IPS-20b (cell line): Measurements from ENCODE around the gene PARVB.

ENCODE experiments used
- H3K27ac ChIP-seq: one replicate; pipeline ENCODE4 v1.5.1; 2013; ENCODE audit warnings: low read length
- H3K27me3 ChIP-seq: 2 replicates; pipeline ENCODE4 v1.6.1; 2013; ENCODE audit warnings: mild to moderate bottlenecking, low read length, inconsistent platforms; ENCODE audit not compliant: insufficient read depth
- H3K36me3 ChIP-seq: 2 replicates; pipeline ENCODE4 v1.6.1; 2013; ENCODE audit warnings: low read depth, mild to moderate bottlenecking, inconsistent platforms, low read length, moderate library complexity; ENCODE audit not compliant: insufficient read depth
- H3K4me1 ChIP-seq: 2 replicates; pipeline ENCODE4 v1.6.1; 2013; ENCODE audit warnings: mild to moderate bottlenecking, control low read depth, inconsistent platforms, low read length, moderate library complexity; ENCODE audit not compliant: insufficient read depth
- H3K4me3 ChIP-seq: 2 replicates; pipeline ENCODE4 v1.5.1; 2013; ENCODE audit warnings: mild to moderate bottlenecking, low read length, inconsistent platforms
- H3K9ac ChIP-seq: 2 replicates; pipeline ENCODE4 v1.6.1; 2013; ENCODE audit warnings: low read depth, mild to moderate bottlenecking, inconsistent platforms, low read length, moderate library complexity
- H3K9me3 ChIP-seq: 2 replicates; pipeline ENCODE4 v1.6.1; 2013; ENCODE audit warnings: mild to moderate bottlenecking, low read depth, low read length, inconsistent platforms; ENCODE audit not compliant: insufficient read depth

The PARVB gene

DNA sequence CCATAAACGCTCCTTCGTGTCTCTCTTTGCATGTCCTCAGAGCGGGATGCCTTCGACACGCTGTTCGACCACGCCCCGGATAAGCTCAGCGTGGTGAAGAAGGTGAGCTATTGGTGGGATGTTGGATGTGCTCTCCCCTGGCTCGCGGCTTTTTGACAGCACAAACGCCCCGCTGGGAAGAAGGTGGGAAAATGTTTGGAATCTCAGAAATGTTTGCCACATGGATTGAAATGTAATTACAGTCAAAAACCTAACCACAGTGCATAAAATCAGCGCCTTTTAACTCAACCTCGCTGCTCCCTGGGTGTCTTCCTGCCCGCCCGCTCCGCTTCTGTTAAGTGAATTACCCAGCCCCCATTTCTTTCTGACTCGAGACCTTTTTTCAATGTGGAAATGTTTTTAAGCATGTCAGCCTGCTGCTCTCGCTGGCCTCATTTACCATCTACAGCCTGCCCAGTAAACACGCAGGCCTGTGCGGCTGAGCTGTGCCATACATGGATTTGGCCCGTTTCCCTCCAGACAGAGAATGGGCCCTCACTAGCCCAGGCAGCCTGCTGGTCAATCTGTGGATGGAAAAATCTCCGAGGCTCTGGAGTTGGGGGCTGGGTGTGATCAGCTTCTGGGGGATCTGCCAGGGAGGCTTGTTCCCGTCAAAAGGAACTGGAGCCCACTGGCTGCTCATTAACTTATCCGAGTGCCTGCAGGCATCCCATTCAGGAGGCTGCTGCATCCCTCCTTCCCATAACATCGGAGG lies 123.9 kb downstream of the PARVB start:
- H3K27ac ChIP-seq, result peak overlapping the region; percentile 80
- no peaks in the 10 kb centered on the region for H3K9me3 ChIP-seq
- peak overlapping the region; percentile 79 for H3K9ac ChIP-seq
- H3K27me3 ChIP-seq, result 0 out of 2 replicates have a peak, but pooled peaks cover 8% of the 10 kb centered on the region
- H3K4me3 ChIP-seq, result peak overlapping the region; percentile 53; the same call in 1 of the 2 replicates
- no peaks in the 10 kb centered on the region for H3K36me3 ChIP-seq
- peaks cover 32% of the 10 kb centered on the region for H3K4me1 ChIP-seq

DNA sequence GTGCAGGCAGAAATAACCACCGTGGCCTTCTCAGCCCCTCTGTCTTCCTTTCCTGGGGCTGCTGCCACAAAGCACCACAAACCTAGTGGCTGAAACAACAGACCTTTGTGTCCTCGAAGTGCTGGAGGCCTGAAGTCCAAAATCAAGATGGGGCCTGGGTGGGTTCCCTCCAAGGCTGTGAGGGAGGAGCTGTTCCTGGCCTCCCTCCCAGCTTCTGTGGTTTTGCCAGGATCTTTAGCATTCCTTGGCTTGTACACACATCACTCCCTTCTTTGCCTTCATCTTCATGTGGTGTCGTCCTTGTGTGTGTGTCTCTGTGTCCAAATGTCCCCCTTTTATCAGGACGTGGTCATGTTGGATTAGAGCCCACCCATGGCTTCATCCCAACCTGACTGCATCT lies 127.6 kb downstream of the PARVB start:
- H3K4me3 ChIP-seq, result no peak overlapping the region
- no peak overlapping the region for H3K27ac ChIP-seq
- peaks cover 21% of the 10 kb centered on the region for H3K4me1 ChIP-seq
- no peaks in the 10 kb centered on the region for H3K9me3 ChIP-seq
- H3K9ac ChIP-seq, result no peak overlapping the region
- H3K36me3 ChIP-seq, result no peaks in the 10 kb centered on the region
- H3K27me3 ChIP-seq, result 0 out of 2 replicates have a peak, but pooled peaks cover 8% of the 10 kb centered on the region

DNA sequence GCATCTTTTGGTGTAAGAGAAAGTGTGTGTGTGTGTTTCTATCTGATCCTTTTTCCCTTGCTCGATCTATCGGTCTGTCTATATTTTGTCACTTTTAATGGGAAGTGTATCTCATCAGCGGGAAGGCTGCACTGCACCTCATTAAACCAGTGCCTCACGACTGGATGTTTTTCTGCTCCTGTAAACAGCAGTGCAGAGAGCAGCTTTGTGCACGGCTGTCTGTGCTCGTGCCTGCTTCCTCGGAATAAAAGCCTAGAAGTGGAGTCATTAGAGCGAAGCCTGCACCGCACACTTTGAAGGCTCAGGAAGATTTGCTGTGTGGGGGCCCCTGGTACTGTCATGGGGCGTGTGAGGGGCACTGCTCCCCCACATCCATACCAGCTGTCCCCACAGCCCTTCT lies 129.6 kb downstream of the PARVB start:
- Histone ChIP-seq H3K27ac (no peak overlapping the region), H3K36me3 (no peaks in the 10 kb centered on the region), H3K27me3 (no peaks in the 10 kb centered on the region), H3K4me3 (no peak overlapping the region), H3K4me1 (peaks cover 12% of the 10 kb centered on the region), H3K9ac (no peak overlapping the region), H3K9me3 (no peaks in the 10 kb centered on the region)

DNA sequence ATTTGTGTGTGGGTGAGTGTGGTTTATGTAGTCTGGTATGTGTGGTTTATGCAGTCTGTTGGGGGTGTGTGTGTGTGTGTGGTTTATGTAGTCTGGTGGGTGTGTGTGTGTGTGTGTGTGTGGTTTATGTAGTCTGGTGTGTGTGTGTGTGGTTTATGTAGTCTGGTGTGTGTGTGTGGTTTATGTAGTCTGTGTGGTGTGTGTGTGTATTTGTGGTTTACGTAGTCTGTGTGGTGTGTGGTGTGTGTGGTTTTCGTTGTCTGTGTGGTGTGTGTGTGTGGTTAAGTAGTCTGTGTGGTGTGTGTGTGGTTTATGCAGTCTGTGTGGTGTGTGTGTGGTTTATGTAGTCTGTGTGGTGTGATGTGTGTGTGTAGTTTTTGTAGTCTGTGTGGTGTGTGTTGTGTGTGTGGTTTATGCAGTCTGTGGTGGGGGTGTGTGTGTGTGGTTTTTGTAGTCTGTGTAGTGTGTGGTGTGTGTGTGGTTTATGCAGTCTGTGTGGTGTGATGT lies 130.4 kb downstream of the PARVB start:
- H3K4me3 ChIP-seq, result no peak overlapping the region
- no peaks in the 10 kb centered on the region for H3K27me3 ChIP-seq
- H3K27ac ChIP-seq, result no peak overlapping the region
- H3K36me3 ChIP-seq, result no peaks in the 10 kb centered on the region
- H3K9ac ChIP-seq, result no peak overlapping the region
- H3K9me3 ChIP-seq, result no peaks in the 10 kb centered on the region
- H3K4me1 ChIP-seq, result peaks cover 14% of the 10 kb centered on the region; the same call in 1 of the 2 replicates

DNA sequence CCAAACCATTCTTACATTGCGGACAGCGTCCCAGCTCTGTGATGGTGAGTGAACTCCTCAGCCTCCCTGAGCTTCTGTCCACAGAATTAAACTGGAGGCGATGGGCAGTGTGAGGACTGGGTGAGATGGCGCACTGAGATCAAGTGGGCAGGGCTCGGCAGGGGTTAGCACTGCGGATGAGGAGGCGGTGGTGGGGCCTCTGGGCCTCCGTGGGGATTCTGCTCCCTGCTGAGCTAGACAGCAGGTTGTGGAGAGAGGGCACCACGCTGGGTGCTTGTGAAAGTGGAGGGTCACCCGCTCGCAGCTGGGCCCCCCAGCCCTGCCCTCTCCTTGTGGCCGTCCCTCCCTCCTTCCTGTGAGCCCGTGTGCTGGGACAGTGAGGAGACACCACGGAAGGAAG lies 131.0 kb downstream of the PARVB start:
- Histone ChIP-seq H3K9me3 (no peaks in the 10 kb centered on the region), H3K9ac (no peak overlapping the region), H3K4me3 (no peak overlapping the region), H3K27ac (no peak overlapping the region), H3K27me3 (no peaks in the 10 kb centered on the region), H3K36me3 (no peaks in the 10 kb centered on the region), H3K4me1 (peaks cover 14% of the 10 kb centered on the region; the same call in 1 of the 2 replicates)

DNA sequence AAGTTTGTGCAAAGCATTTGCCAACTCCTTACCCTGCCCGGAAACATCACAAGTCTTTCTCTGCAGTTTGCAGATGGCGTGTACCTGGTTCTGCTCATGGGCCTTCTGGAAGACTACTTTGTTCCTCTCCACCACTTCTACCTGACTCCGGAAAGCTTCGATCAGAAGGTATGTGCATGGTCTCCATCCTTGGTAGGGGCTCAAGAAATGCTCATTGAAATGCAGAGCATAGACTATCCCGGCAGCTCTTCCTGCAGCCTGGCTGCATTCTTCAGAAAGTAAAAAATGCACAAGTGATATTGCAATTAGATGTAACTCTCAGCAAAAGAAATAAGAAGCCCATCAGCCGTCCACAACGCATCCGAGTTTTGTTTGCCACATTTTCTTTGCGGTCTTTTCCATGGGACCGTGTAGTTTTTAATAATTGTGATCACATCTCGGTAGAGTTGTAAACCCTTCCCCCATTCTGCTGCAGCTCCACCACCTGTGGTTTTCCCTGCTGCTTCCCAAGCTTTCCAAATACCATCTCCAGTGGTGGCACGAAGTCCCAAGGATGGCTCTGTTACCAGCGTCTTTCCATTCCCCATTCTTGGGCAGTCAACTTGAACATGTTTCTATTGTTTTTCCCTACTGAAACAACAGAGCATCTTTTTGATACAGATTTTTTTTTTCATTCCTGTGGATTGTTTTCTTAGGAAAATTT lies 134.0 kb downstream of the PARVB start:
- Histone ChIP-seq H3K4me3 (no peak overlapping the region; the same call in 1 of the 2 replicates), H3K27ac (peak overlapping the region; percentile 8), H3K27me3 (no peaks in the 10 kb centered on the region), H3K36me3 (no peaks in the 10 kb centered on the region), H3K4me1 (peaks cover 14% of the 10 kb centered on the region; the same call in 1 of the 2 replicates), H3K9ac (no peak overlapping the region), H3K9me3 (no peaks in the 10 kb centered on the region)

DNA sequence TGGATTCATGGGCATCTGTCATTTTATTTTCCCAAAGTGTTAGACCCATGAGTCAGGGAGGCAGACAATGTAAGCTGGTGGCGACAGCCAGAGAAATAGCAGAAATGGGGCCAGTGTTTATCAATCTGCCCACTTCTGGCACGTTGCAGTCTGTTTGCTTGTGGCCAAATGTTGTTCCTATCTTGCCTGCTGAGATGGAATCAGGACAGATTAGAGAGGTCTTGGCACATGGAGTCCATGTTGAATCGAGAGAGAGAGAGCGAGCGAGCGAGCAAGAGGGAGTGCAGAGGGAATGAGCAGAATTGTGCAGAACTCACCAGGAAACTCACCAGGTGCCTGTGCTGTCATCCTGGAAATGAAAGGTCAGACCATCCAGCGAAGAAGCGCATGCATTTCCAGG lies 134.7 kb downstream of the PARVB start:
- no peaks in the 10 kb centered on the region for H3K36me3 ChIP-seq
- no peaks in the 10 kb centered on the region for H3K9me3 ChIP-seq
- no peak overlapping the region for H3K9ac ChIP-seq
- H3K27ac ChIP-seq, result peak overlapping the region; percentile 8
- no peaks in the 10 kb centered on the region for H3K27me3 ChIP-seq
- H3K4me1 ChIP-seq, result peaks cover 14% of the 10 kb centered on the region; the same call in 1 of the 2 replicates
- H3K4me3 ChIP-seq, result no peak overlapping the region

DNA sequence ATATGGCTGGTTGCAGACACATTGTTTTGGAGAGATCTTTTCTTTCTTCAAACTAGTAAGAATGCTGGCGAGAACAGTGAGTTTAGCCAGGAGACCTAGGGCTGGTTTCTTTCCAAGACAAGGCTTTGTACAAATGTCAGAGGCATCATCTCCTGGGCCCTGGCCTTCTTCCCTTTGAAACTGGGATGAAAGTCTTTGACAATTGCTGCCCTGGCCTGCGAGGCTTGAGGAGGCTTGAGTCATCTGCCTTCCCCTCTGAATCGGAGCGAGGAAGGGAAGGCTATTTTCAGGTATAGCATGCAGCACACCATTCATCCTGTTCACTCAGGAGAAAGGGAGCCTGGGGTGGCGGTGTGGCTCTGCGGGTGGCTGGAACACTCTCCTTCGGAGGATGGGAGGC lies 135.1 kb downstream of the PARVB start:
- Histone ChIP-seq H3K27ac (no peak overlapping the region), H3K4me1 (peaks cover 14% of the 10 kb centered on the region; the same call in 1 of the 2 replicates), H3K9ac (no peak overlapping the region), H3K36me3 (no peaks in the 10 kb centered on the region), H3K9me3 (no peaks in the 10 kb centered on the region), H3K4me3 (no peak overlapping the region), H3K27me3 (no peaks in the 10 kb centered on the region)

DNA sequence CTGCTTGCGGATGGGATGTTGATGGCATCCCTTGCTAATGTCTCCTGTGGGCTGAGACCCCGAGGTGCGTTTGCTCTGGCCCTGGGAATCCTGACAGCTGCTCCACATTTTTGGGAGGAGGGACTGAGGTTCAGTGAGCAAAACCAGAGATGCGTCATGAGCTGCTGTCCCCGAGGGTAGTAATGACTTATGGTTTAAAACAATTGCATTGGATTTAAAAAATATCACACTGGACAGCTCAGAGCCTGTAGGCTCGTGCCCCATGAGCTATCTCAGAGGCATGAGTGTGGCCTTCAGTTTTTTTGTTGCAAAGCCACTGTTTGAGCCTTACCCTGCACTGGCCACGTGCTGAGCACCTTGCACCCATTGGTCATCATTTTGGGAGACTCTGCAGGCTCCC lies 135.7 kb downstream of the PARVB start:
- no peaks in the 10 kb centered on the region for H3K36me3 ChIP-seq
- no peak overlapping the region for H3K27ac ChIP-seq
- no peaks in the 10 kb centered on the region for H3K27me3 ChIP-seq

DNA sequence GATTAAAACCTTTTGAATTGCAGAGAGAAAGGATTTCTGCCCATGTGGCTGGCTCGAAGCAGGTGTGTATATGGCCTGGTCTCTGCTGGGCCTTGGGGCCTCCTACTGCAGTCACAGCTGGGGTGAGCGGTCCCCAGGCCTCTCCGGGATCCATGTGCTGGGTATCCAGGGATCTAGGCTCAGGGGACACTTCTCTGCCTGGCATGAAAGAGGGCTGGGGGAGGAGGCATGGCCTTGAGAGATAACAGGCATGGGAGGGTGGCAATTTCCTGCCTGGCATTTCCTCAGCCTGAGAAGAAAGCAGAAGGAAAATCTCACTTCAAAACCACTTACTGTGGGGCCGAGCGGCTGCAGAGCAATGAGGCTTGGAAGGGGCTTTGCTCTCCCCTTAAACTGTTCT lies 136.3 kb downstream of the PARVB start:
- no peak overlapping the region for H3K4me3 ChIP-seq
- no peaks in the 10 kb centered on the region for H3K9me3 ChIP-seq
- no peak overlapping the region for H3K27ac ChIP-seq
- H3K4me1 ChIP-seq, result peaks cover 14% of the 10 kb centered on the region; the same call in 1 of the 2 replicates
- H3K36me3 ChIP-seq, result no peaks in the 10 kb centered on the region
- H3K27me3 ChIP-seq, result no peaks in the 10 kb centered on the region
- H3K9ac ChIP-seq, result no peak overlapping the region

More for the DNA sequence above, 135.7 kb downstream of the PARVB start:
- H3K9me3 ChIP-seq, result no peaks in the 10 kb centered on the region
- H3K4me1 ChIP-seq, result peaks cover 14% of the 10 kb centered on the region; the same call in 1 of the 2 replicates
- no peak overlapping the region for H3K4me3 ChIP-seq
- no peak overlapping the region for H3K9ac ChIP-seq

DNA sequence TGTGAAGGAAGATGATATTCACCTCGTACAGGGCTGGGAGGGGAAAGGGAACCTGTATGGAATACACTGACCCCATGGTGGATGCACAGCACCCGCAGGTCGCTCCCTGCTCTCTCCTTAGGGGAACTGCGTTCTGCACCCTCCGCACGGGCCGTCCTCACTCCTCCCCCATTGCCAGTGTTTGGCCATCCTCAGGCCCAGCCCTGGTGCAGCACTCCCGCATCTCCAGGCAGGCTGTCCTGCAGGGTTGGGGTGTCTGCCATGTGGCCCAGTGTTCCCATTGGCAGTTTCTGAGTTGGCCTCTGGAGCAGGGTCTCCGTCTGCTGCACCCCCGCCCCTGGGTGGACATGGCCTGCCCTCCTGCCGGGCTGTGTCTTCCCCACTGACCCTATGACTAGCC lies 137.6 kb downstream of the PARVB start:
- Histone ChIP-seq H3K4me3 (no peak overlapping the region), H3K36me3 (no peaks in the 10 kb centered on the region), H3K4me1 (peaks cover 14% of the 10 kb centered on the region; the same call in 1 of the 2 replicates), H3K9ac (no peak overlapping the region), H3K9me3 (no peaks in the 10 kb centered on the region), H3K27ac (no peak overlapping the region), H3K27me3 (no peaks in the 10 kb centered on the region)
